Heart left ventricle (tissue), 13 donors: ENCODE data around the gene TRAF2.

Experiments used
- POLR2A ChIP-seq, 2 donors: fragments of 450-650 bp; IDR thresholded peaks; one replicate each; pipeline ENCODE4 v1.6.1; 2017; ENCODE audit warnings: antibody characterized with exemption in 2 of 2, mild to moderate bottlenecking in 2 of 2, moderate library complexity in 2 of 2
- TF ChIP-seq, protein P1 (sequence below), 12 donors: fragments of 200-600 bp; sonication (generic) in 4 of 12; IDR thresholded peaks; one replicate each; pipeline versions ENCODE4 v1.5.0 to v1.8.0; 2018 to 2022; ENCODE audit warnings: antibody characterized with exemption in 12 of 12, mild to moderate bottlenecking in 5 of 12
- donor health status: ischemic (EF 13 %, LVEDD 7.1; RV severe dilation, severe dysfunction).
- donor health status: DM: no; HTN: yes; CAD: no.
- donor health status: DM: no; HTN: no; CAD: no.
- donor health status: ischemic (EF 25% LVEDD 6.9; RV normal size, moderate dysfunction).
- donor health status: ischemic (EF 25% LVEDD 5.7; RV mildly dilated, moderate dysfunction).
- donor health status: ischemic (EF 35%, LVEDD 5.7; RV mildly dilated, moderate dysfunction).
- donor health status: nonischemic (EF 11% LVEDD 7.7; RV severe dilation, severe dysfunction).
- donor health status: DM: yes; HTN: yes; CAD: no.
- donor health status: PGD.
- donor health status: ischemic (EF 29% LVEDD 5.4; RV normal size, mild dysfunction).
- donor health status: nonischemic (EF 23%, LVEDD 6.1; RV moderate dilation, normal function).

DNA sequence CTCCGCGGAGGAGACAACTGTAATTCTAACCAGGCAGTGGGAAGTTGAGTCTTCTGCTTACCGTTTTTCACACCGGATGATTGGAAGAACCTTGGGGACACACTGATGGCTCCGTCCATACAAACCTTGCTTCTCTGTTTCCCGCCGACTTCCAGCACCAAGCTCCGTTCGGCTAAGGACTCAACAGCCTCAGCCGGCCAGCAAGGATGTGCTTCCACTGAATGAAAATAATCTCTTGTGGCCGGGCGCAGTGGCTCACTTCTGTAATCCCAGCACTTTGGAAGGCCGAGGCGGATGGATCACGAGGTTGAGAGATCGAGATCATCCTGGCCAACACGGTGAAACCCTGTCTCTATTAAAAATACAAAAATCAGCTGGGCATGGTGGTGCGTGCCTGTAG, 18.4 kb upstream of the TRAF2 start:
- TF ChIP-seq, protein P1, sequence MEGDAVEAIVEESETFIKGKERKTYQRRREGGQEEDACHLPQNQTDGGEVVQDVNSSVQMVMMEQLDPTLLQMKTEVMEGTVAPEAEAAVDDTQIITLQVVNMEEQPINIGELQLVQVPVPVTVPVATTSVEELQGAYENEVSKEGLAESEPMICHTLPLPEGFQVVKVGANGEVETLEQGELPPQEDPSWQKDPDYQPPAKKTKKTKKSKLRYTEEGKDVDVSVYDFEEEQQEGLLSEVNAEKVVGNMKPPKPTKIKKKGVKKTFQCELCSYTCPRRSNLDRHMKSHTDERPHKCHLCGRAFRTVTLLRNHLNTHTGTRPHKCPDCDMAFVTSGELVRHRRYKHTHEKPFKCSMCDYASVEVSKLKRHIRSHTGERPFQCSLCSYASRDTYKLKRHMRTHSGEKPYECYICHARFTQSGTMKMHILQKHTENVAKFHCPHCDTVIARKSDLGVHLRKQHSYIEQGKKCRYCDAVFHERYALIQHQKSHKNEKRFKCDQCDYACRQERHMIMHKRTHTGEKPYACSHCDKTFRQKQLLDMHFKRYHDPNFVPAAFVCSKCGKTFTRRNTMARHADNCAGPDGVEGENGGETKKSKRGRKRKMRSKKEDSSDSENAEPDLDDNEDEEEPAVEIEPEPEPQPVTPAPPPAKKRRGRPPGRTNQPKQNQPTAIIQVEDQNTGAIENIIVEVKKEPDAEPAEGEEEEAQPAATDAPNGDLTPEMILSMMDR (IDR thresholded peaks at IDR 0.05), result no peak
- TF ChIP-seq POLR2A (IDR thresholded peaks at IDR 0.05), result no peak
